ENCODE data around the gene A1BG.

DNA sequence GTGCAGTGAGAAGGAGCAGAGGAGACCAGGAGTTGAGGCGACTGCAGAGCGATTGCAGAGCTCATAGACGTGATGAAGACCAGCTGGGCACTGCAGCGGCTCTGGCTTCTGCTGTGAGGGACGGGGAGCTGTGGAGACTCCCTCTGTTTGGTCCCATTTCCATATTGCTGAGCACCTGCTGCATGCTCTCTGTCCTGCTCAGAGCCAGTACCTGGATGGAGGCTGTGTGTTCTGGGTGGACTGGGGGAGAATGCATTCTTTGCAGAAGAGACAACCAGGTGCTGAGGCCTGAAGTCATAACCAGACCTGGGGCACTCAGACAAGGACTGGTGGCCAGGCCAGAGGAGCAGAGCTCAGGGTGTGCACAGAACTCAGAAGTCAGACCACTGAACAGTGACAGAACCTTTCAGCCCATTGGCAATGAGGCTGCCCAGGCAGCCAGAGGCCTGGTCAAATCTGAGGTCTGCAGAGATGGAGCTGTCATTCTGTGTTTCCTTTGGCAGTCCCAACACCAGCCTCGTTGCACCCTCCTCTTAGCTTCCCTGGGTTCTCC lies 1.3 kb upstream of the A1BG start:
- TF ChIP-seq, protein P1, sequence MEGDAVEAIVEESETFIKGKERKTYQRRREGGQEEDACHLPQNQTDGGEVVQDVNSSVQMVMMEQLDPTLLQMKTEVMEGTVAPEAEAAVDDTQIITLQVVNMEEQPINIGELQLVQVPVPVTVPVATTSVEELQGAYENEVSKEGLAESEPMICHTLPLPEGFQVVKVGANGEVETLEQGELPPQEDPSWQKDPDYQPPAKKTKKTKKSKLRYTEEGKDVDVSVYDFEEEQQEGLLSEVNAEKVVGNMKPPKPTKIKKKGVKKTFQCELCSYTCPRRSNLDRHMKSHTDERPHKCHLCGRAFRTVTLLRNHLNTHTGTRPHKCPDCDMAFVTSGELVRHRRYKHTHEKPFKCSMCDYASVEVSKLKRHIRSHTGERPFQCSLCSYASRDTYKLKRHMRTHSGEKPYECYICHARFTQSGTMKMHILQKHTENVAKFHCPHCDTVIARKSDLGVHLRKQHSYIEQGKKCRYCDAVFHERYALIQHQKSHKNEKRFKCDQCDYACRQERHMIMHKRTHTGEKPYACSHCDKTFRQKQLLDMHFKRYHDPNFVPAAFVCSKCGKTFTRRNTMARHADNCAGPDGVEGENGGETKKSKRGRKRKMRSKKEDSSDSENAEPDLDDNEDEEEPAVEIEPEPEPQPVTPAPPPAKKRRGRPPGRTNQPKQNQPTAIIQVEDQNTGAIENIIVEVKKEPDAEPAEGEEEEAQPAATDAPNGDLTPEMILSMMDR (IDR thresholded peaks at IDR 0.05) = no peak
- no peak for TF ChIP-seq POLR2A (IDR thresholded peaks at IDR 0.05)

All from thyroid gland (tissue), 4 donors.